ENCODE measurements around the gene LARP6.
"Not testable (repeated sequence)": the region's sequence is repeated elsewhere in the genome, so short reads cannot be mapped to it uniquely, and the experiment has no call there.

Gene LARP6

DNA sequence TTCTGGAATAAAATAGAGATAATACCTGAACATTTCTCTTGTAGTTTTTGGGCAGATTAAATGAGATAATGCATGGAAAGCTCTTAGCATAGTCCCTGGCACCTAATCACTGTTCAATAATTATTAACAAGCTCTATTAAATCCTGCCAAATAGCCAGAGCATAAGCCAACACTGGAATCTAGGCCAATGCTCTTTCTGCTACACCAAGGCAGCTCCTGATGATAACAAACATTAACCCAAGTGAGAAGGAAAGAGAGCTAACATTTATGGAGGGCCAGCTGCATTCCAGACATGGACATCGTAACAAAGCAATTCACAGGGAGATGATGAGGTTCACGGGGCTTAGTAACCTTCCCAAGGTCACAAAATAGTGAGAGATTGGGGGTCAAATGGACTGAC lies 23.3 kb downstream of the LARP6 start:
- no peak for DNase-seq (ENCODE audit: low read depth, low spot score)

GRCh38 chr15:70829371-70830166 lies 24.4 kb downstream of the LARP6 start:
- no peak for DNase-seq (ENCODE audit: low read depth, low spot score)

GRCh38 chr15:70827721-70828120 lies 26.2 kb downstream of the LARP6 start:
- no peak for DNase-seq (ENCODE audit: low read depth, low spot score)

DNA sequence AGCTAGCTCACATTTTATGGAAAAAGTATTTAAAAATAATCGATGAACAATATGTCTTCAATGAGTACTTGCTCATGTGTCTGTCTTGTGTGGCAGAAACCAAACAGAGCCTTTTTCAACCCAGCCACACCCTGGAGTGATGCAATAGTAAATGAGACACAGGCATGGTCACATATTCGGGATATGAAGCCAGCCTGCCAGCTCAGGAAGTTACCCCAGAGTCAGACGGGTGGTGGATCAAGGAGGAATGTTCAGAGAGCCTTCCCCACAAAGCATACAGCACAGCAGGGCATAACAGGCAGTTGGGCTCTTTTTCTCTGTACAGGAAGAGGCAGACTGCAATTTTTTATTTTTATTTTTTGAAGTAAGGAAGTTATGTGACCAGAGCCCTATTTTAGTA lies 27.3 kb downstream of the LARP6 start:
- no peak for DNase-seq (ENCODE audit: low read depth, low spot score)

DNA sequence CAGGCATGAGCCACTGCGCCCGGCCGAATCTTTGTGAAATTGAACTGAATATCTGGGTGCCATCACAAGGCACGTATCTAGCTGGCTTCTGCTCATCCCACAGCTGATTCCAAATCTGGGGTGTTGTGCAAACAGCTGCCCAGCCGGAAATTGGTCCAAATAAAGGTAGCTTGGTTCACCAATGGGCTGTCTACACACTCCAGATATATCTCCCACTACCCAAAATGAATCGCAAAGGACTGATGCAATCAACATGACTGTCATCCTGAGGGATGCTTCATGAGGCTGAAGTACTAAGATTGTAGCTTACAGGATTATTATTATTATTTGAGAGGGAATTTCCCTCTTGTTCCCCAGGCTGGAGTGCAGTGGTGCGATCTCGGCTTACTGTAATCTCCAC lies 28.1 kb downstream of the LARP6 start:
- DNase-seq (ENCODE audit: low read depth, low spot score): no peak

DNA sequence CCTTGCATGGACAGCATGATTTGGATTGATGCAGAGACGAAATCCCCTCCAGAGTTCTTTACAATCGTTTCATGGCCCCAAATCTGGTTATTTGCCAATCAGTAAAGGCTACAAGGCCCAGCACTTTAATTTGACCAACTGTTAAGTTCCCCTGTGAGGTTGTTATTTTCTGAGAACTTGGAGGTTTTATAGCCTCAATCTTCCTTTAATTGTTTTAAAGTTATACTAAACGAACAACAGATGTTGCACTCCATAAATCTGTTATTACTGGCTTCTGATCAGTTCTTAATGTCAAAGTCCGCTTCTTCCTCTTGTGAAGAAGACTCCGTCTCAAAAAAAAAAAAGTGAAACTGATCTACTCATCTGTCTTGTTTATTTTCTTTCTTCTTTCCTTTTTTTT lies 30.8 kb downstream of the LARP6 start:
- no peak for DNase-seq (ENCODE audit: low read depth, low spot score)

- no peak for DNase-seq (ENCODE audit: low read depth, low spot score)
These were observed 33.7 kb downstream of the LARP6 start for GRCh38 chr15:70820214-70820613.

DNA sequence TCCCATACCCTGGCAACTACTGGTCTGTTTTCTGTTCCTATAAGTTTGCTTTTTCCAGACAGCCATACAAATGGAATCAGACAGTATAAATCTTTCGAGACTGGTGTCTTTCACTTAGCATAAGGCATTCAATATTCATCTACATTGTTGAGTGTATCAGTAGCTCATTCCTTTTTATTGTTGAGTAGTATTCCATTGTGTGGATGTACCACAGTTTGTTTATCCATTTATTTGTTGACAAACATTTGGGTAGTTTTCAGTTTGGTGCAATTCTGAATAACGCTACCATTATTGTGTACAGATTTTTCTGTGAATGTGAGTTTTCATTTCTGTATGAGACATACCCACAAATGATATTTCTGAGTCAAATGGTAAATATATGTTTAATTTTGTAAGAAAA lies 35.4 kb downstream of the LARP6 start:
- no peak for DNase-seq (ENCODE audit: low read depth, low spot score)

- DNase-seq (ENCODE audit: low read depth, low spot score): no peak
These were observed 36.7 kb downstream of the LARP6 start for GRCh38 chr15:70817266-70817665.

DNA sequence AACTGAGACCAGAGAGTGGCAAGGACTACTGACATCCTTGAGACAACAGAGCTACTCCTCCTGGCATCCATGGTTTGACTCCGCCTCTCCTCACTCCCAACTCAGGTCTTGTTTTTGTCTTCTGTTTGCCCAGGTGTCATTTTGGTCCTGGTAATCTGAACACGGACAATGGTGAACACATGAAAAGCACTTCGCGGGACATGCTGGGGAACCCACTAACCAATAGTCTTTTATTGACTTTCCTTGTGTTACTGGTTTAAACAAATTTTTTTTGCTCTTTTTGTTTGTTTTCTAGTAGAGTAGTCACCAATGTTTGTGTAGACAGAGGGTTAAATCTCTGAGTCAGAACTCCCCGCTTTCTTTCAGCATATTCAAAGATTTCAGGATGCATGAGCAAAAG lies 38.4 kb downstream of the LARP6 start:
- DNase-seq (ENCODE audit: low read depth, low spot score): no peak

- not testable (repeated sequence) for DNase-seq (ENCODE audit: low read depth, low spot score)
These were observed 38.9 kb downstream of the LARP6 start for GRCh38 chr15:70815011-70815410.

GRCh38 chr15:70812827-70813364 lies 41.1 kb downstream of the LARP6 start:
- DNase-seq (ENCODE audit: low read depth, low spot score): no peak

- DNase-seq (ENCODE audit: low read depth, low spot score): no peak
These were observed 42.9 kb downstream of the LARP6 start for GRCh38 chr15:70810916-70811578.

GRCh38 chr15:70806992-70807712 lies 46.8 kb downstream of the LARP6 start:
- no peak for DNase-seq (ENCODE audit: low read depth, low spot score)

- DNase-seq (ENCODE audit: low read depth, low spot score): not testable (repeated sequence)
These were observed 49.6 kb downstream of the LARP6 start for GRCh38 chr15:70804388-70804787.

DNA sequence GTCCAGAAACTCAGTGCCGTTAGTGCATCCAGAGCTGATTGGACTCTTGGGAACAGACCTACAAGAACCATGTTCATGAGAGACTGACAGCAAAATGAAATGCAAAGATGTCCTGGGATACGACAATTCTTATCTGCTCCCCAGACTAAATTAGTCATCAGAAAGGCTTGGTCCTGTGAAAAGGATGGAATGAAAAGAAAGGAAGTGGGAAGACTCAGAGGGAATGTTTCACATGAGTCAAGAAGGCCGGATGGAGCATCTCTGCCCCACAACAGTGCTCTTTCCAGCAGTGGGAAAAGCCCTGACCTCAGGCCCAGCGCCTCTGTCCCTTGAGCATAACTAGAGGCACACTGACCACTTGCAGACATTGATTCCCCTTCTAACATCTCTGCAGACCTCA lies 51.3 kb downstream of the LARP6 start:
- no peak for DNase-seq (ENCODE audit: low read depth, low spot score)

- no peak for DNase-seq (ENCODE audit: low read depth, low spot score)
These were observed 52.8 kb downstream of the LARP6 start for GRCh38 chr15:70801109-70801508.

- no peak for DNase-seq (ENCODE audit: low read depth, low spot score)
These were observed 54.1 kb downstream of the LARP6 start for GRCh38 chr15:70799667-70800450.

GRCh38 chr15:70797464-70797863 lies 56.5 kb downstream of the LARP6 start:
- no peak for DNase-seq (ENCODE audit: low read depth, low spot score)

- no peak for DNase-seq (ENCODE audit: low read depth, low spot score)
These were observed 57.2 kb downstream of the LARP6 start for GRCh38 chr15:70796516-70797310.

DNA sequence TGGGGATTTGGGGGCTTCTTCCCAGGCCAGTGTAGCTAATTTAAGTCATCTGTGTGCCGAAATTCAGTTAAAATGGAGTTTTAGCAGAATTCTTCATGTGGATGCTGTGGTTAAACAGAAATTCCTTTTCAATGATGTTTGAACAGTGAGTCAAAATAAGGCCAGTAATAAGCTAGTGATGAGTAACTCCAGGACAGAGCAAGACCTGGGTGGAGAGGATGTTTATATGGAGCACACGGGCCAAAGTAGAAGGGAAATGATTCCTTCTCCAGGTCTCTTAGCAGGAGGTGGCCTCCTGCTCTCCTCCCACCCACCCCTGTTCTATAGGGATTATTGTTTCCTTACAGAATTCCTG lies 58.7 kb downstream of the LARP6 start:
- no peak for DNase-seq (ENCODE audit: low read depth, low spot score)

Data from iPS DF 19.7 (cell line).